ENCODE data around the gene SENP1.

SENP1 gene

GRCh38 chr12:48036818-48037217 is 69.1 kb downstream of the SENP1 start:
- no peak for DNase-seq (ENCODE audit: low read depth in 2 of 2)

- no peak for DNase-seq (ENCODE audit: low read depth in 2 of 2)
These were observed 70.8 kb downstream of the SENP1 start for GRCh38 chr12:48034835-48035805.

GRCh38 chr12:48033451-48033850 is 72.4 kb downstream of the SENP1 start:
- DNase-seq (ENCODE audit: low read depth in 2 of 2) = no peak

- no peak for DNase-seq (ENCODE audit: low read depth in 2 of 2)
These were observed 73.3 kb downstream of the SENP1 start for GRCh38 chr12:48032597-48032996.

GRCh38 chr12:48031135-48031960 is 74.5 kb downstream of the SENP1 start:
- DNase-seq (ENCODE audit: low read depth in 2 of 2) = no peak

- no peak for DNase-seq (ENCODE audit: low read depth in 2 of 2)
These were observed 75.7 kb downstream of the SENP1 start for GRCh38 chr12:48030173-48030650.

- no peak for DNase-seq (ENCODE audit: low read depth in 2 of 2)
These were observed 76.2 kb downstream of the SENP1 start for GRCh38 chr12:48029491-48030172.

GRCh38 chr12:48028541-48029431 is 77.1 kb downstream of the SENP1 start:
- DNase-seq (ENCODE audit: low read depth in 2 of 2) = no peak

- DNase-seq (ENCODE audit: low read depth in 2 of 2) = no peak
These were observed 78.5 kb downstream of the SENP1 start for GRCh38 chr12:48027183-48028002.

- no peak for DNase-seq (ENCODE audit: low read depth in 2 of 2)
These were observed 79.6 kb downstream of the SENP1 start for GRCh38 chr12:48026060-48026827.

- no peak for DNase-seq (ENCODE audit: low read depth in 2 of 2)
These were observed 80.6 kb downstream of the SENP1 start for GRCh38 chr12:48025281-48025680.

GRCh38 chr12:48024735-48025134 is 81.1 kb downstream of the SENP1 start:
- no peak for DNase-seq (ENCODE audit: low read depth in 2 of 2)

GRCh38 chr12:48023386-48023785 is 82.5 kb downstream of the SENP1 start:
- no peak for DNase-seq (ENCODE audit: low read depth in 2 of 2)

- DNase-seq (ENCODE audit: low read depth in 2 of 2) = no peak
These were observed 83.0 kb downstream of the SENP1 start for GRCh38 chr12:48022676-48023385.

- no peak for DNase-seq (ENCODE audit: low read depth in 2 of 2)
These were observed 83.7 kb downstream of the SENP1 start for GRCh38 chr12:48022180-48022521.

- DNase-seq (ENCODE audit: low read depth in 2 of 2) = no peak
These were observed 84.2 kb downstream of the SENP1 start for GRCh38 chr12:48021485-48022179.

- no peak for DNase-seq (ENCODE audit: low read depth in 2 of 2)
These were observed 86.1 kb downstream of the SENP1 start for GRCh38 chr12:48019639-48020265.

GRCh38 chr12:48018618-48018995 is 87.3 kb downstream of the SENP1 start:
- no peak for DNase-seq (ENCODE audit: low read depth in 2 of 2)
